Hindlimb muscle (tissue), 1 donor: Measurements from ENCODE around the gene COQ8B. TPM values are rescaled to one million over a fixed set of nuclear protein-coding genes. Genes with fewer than 3 reads are reported as not detected.

Source experiments
- DNase-seq: peaks from one replicate; pipeline ENCODE4 v3.0.0-alpha.2; 2013
- polyA plus RNA-seq: library from polyadenylated mRNA; unstranded; fragments of 120-200 nt; gene quantifications from one replicate; pipeline ENCODE4 v1.2.1, GENCODE V29; 2013; ENCODE audit not compliant: insufficient read length

The COQ8B gene
- polyA plus RNA-seq, 1 donor, result 25.4 TPM

- DNase-seq, result peak; percentile 92
Observed at GRCh38 chr19:40690050-40690692, 26.5 kb downstream of the COQ8B start, which contains the start of gene NUMBL. Gene NUMBL (minus strand): TSS chr19:40690651. CDS start chr19:40690483, 168 bp downstream.

DNA sequence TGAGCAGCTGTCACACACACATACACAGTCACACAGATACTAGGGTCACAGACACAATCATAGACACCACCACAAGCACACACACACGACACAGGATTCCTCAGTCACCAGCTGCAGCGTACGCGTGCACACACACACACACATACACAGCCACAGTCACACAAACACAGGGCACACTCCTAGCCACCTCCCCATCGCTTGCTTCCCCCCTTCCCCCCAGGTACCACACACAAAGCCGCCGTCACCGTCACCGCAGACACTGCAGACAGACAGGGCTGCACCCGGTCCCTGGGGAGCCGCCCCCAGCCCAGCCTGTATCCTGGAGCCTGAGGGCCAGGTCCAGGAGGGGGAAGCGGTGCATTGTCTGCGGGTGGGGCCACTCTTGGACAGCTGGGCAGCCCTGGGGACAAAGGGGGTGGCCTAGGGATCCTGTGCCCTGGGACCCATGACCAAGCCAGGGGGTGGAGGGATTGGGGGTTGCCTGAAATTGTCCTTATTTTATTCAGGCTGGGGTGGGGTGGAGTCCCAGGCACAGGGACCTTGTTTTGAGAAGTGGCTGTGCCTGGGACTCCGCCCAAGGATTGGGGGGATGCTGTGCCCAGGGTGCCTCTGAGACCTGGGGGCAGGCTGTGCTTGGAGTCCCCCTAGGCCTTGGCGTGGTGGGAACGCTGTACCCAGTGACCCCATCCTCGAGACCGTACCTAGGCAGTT, 27.2 kb downstream of the COQ8B start:
- DNase-seq, result no peak

- no peak for DNase-seq
Observed at GRCh38 chr19:40688987-40689338, 27.7 kb downstream of the COQ8B start.

GRCh38 chr19:40688309-40688708, 28.4 kb downstream of the COQ8B start:
- DNase-seq, result no peak

DNA sequence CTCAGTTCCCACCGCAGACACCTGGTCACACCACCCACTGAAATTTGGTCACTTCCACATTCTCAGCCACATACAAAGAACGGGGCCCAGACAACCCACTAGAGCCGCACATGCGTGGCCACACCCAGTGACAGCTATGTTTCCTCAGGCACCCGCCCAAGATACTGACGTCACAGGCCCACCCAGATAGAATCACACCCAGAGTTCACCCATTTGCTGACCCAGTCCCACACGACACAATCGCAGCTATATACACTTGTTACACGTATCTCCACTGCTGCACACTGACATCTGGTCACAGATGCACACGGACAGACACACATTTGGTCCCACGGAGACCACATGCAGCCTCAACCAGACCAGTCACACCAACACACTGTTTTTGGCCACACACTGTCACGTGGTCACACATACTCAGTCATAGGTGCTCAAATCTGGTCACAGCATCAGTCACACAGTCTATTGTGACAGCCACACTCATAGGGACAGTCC, 29.1 kb downstream of the COQ8B start:
- peak; percentile 81 for DNase-seq

DNA sequence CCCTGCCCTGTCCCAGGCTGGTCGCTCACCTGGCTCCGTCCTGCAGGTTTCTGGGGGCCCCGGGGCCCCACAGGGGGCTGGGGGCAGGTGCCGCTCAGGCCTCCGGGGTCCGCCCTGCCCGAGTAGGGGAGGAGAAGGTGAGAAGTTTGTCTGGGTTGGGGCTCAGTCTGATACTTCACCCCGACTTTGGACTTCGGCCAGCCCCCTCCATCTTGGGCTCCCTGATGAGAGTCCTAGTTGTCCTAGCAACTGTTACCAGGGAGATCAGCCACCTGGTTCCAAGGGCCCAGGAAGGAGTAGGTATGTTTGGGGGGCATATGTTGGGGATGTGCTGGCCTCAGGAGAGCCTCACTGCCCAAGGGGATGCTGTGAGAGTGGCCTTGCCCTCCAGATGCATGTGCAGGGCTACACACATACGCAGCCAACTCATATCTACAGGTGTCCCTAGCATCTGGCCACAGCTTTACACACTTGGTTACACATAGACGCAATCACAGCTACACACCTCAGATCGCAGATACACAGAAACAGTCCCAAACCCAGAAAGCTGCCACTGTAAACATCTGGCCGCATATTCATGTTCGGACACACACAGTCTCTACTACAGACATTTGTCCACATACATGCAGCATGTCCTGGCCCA, 29.7 kb downstream of the COQ8B start:
- DNase-seq, result no peak

DNA sequence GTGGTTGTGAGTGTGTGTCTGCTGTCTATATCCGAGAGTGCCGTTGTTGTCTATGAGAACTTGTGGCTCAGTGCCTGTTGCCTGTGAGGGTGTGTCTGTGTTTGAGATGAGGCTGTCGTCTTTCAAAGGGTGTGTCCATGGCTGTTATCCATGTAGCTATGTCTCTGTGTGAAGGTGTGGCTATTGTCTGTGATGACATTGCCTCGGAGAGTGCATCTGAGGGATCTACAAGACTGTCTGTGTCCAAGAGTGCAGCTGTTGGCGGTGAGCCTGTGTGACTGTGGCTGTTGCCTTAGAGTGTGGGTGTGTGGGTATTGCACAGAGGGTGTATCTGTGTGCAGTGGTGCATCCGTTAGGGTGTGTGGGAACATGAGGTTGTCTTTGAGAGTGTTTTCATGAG, 31.1 kb downstream of the COQ8B start:
- DNase-seq, result no peak

GRCh38 chr19:40685016-40685526, 31.6 kb downstream of the COQ8B start:
- DNase-seq, result no peak

GRCh38 chr19:40684280-40684679, 32.4 kb downstream of the COQ8B start:
- no peak for DNase-seq

DNA sequence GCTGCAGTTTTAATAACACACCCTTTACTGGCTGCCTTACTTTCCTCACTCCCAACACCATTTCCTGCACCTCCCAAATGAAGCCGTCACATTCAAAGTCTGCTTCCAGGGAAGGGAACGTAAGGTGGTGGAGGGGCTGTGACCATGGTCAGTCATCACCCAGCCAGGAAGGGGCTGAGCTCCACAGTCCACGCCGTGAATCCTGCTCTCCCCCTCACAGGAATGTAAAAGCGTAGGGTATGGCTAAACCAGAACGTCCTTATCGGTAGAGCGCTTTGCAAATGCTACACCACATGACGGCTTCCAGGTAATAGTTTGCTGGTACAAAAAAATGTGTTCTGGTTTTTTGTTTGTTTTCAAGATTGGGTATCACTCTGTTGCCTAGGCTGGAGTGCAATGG, 33.2 kb downstream of the COQ8B start:
- DNase-seq, result no peak

DNA sequence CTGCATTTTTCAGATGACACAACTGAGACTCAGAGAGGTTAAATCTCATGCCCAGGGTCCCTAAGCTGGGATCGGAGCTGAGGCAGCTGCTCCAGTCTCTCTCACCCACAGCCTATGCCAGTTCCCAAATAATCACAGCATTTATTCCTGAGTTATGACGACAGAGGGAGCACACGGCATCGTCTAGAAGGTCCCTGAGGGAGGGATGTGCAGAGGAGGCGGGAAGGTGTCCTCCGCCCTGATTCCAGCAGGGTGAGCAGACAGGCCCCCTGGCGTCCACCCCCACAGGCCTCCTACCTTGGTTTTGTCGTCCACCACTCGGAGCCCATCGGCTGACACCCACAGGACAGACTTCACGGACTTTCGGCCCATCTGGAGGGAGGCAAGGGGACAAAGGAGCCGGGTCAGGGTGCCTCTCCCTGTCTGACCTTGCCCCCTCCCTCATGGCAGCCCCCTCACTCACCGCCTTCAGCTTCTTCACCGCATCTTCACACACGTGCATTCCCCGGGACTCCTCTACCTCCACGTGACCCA, 34.2 kb downstream of the COQ8B start:
- no peak for DNase-seq

DNA sequence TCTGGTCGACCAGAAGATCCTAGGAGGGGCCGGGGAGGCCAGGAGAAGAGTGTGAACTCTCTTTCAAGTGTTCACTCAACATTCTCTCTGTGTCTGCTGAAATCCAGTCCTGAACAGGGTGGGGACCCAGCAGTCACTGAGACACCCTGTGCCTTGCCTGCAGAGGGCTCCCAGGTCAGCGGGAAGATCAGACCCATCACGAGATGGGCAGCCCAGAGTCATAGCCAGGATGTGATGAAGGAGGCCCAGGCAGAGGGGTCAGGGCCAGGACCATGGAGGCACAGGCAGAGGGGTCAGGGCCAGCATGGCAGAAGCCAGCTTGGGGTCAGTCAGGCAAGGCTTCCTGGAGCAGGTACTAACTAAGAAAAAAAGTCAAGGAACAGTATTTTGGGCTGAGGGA, 35.6 kb downstream of the COQ8B start:
- no peak for DNase-seq

DNA sequence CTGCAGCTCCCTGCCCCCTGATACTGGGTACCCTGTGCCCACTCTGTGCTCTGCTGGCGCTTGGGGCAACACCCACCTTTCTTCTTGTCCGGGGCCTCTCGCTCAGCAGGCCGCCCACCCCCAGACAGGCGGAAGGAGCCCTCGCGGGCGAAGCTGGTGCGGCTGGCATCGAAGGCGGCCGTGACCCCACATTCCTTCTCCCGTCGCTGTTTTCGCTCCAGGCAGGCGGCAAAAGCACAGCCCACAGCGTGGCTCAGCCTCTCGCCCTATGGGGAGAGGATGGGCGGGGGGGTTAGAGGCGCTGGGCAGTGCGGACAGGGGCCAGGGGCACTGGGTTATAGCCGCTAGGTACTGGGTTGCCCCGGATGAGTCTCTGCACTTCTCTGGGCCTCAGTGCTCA, 39.5 kb downstream of the COQ8B start:
- DNase-seq, result no peak

GRCh38 chr19:40674291-40674690, 42.4 kb downstream of the COQ8B start:
- no peak for DNase-seq

- no peak for DNase-seq
Observed at GRCh38 chr19:40673397-40673796, 43.3 kb downstream of the COQ8B start.

- no peak for DNase-seq
Observed at GRCh38 chr19:40672573-40673299, 44.0 kb downstream of the COQ8B start.

DNA sequence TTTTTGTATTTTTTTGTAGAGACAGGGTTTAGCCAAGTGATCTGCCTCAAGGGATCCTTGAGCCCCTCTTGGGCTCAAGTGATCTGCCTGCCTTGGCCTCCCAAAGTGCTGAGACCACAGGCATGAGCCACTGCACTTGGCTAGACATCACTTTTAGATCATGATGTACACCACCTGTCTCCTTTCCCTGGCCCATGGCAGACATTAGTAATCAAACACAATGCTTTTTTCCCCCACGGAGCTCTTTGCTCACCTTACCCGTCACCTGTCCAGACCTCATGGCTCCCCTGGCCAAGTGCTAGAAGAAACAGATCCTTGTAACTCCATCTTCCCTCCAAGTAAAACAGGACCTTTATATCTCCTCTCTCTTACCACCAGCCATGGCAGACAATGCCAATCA, 44.6 kb downstream of the COQ8B start:
- DNase-seq, result no peak

DNA sequence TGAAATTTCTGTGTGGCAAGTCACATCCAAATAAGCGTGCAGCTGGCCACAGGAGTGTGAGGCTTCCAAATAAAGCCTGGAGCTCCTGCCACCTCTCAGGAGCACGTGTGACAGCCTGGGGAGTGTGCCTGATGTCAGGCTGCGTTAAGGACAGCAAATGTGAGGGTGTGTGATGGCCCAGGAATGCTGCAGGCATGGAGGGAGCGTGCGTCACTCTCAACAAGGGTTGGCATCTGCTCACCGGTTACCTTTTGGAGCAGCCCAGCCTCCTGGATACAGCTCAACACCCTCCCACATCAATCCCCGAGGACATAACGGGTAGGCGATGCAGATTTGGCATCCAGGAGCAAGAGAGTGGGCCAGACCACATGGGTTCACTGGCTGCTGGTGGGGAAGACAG, 45.3 kb downstream of the COQ8B start:
- DNase-seq, result no peak

GRCh38 chr19:40668991-40669614, 47.6 kb downstream of the COQ8B start:
- DNase-seq, result no peak

DNA sequence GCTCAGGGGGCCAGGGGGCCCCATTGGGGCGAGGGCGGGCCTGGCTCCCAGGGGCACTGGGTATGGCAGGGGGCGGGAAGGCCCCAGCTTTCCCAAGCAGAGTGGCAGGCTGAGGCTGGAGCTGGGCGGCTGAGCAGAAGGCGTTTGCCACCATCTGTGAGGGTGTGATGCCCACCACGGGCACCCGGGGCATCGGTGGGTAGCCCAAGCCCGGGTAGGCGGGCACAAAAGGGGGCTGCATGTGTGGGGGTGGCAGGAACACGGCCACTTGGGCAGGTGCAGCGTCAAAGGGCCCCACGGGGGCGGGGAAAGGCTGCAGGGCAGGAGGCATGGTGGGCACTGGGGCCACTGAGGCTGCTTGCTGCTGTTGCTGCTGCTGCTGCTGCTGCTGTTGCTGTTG, 49.1 kb downstream of the COQ8B start:
- no peak for DNase-seq

DNA sequence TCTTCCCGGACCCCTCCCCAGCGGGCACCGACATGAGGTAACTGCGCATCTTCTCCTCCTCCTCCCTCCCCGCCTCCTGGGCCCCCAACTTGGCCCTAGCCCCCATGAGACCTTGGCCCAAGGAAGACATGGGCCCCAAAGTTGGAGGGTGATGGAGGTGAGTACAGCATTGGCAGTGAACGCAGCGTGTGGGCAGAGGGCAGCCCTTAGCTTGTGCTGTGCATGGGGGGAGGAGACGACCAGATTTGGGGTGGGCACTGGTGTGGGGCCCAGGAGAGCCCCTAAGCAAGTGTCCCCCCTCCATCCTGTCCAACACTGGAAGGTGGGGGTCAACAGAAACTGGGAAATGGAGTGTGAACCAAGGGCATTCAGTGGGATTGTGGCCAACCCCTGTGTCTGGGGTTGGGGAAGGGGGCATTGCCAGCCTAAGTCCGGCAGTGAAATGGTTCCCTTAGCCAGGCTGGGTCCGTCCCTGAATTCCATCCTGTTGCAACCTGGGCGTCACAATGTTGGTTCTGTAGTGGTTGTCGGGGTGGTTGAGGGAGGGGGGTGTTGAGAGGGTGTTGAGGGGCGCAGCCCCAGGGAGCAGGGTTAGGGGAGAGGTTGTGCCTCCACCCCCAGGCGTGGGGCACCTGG, 49.8 kb downstream of the COQ8B start:
- DNase-seq, result no peak
